Fibroblast of villous mesenchyme (primary cell): ENCODE data around the gene PATL2. TPM values are rescaled to one million over a fixed set of nuclear protein-coding genes. Genes with fewer than 3 reads are reported as not detected.

Source experiments
- DNase-seq: peaks from one replicate; pipeline ENCODE4 v3.0.0-alpha.2; 2010; ENCODE audit warnings: low read depth
- H3K4me3 ChIP-seq: 2 replicates; pipeline ENCODE4 v1.5.1; 2011; ENCODE audit warnings: low read depth, mild to moderate bottlenecking, low read length
- CTCF ChIP-seq: IDR thresholded peaks from 2 replicates; pipeline ENCODE4 v1.5.1; 2012; ENCODE audit warnings: low read depth, mild to moderate bottlenecking, low read length; ENCODE audit not compliant: insufficient read depth
- total RNA-seq: library from RNA; depleted of rRNA; stranded (reverse); fragments of >200 nt; gene quantifications from 2 replicates; pipeline ENCODE4 v1.2.3, GENCODE V29; 2012

The PATL2 gene
- total RNA-seq, 1 donor = 0.86 TPM

GRCh38 chr15:44656298-44656697 lies 54.8 kb downstream of the PATL2 start:
- no peak for DNase-seq
- TF ChIP-seq CTCF = no peak
- H3K4me3 ChIP-seq = no peak overlapping the region

GRCh38 chr15:44654858-44655257 lies 56.3 kb downstream of the PATL2 start:
- no peak for TF ChIP-seq CTCF
- no peak overlapping the region for H3K4me3 ChIP-seq
- DNase-seq = peak; percentile 65

GRCh38 chr15:44647637-44648036 lies 63.5 kb downstream of the PATL2 start:
- no peak for DNase-seq
- no peak for TF ChIP-seq CTCF
- H3K4me3 ChIP-seq = no peak overlapping the region

GRCh38 chr15:44647036-44647435 lies 64.1 kb downstream of the PATL2 start:
- DNase-seq = no peak
- H3K4me3 ChIP-seq = no peak overlapping the region
- TF ChIP-seq CTCF = no peak

GRCh38 chr15:44646460-44646859 lies 64.7 kb downstream of the PATL2 start:
- no peak for TF ChIP-seq CTCF
- H3K4me3 ChIP-seq = no peak overlapping the region
- DNase-seq = no peak

- no peak for TF ChIP-seq CTCF
- no peak overlapping the region for H3K4me3 ChIP-seq
- no peak for DNase-seq
These were observed 69.5 kb downstream of the PATL2 start for GRCh38 chr15:44641651-44642050.

GRCh38 chr15:44636976-44637375 lies 74.1 kb downstream of the PATL2 start:
- no peak for DNase-seq
- TF ChIP-seq CTCF = no peak
- H3K4me3 ChIP-seq = no peak overlapping the region
